Activated CD4-positive, alpha-beta T cell treated with anti-CD3 and anti-CD28 coated beads, Interleukin-2, amount 50 U/mL, for 24 hours (primary cell): ENCODE data around the gene PSMC3.
A peak's percentile ranks its signal among the peaks of the same experiment; 100 is the strongest.

Experiments used
- DNase-seq, 2 donors: peaks; one replicate each; pipeline ENCODE4 v3.0.0-alpha.2; 2020; ENCODE audit warnings: low read depth in 1 of 2, low spot score in 1 of 2

Gene PSMC3

GRCh38 chr11:47376525-47377371, 49.5 kb downstream of the PSMC3 start:
- DNase-seq, result no peak

GRCh38 chr11:47376107-47376524, 50.1 kb downstream of the PSMC3 start:
- no peak for DNase-seq

GRCh38 chr11:47375546-47376085, 50.6 kb downstream of the PSMC3 start:
- no peak for DNase-seq

GRCh38 chr11:47375020-47375419, 51.2 kb downstream of the PSMC3 start:
- no peak for DNase-seq

GRCh38 chr11:47374720-47375019, 51.6 kb downstream of the PSMC3 start:
- DNase-seq, result no peak

- peak; percentile 71 to 80 for DNase-seq
Observed at GRCh38 chr11:47373876-47374719, 52.1 kb downstream of the PSMC3 start.

- no peak for DNase-seq
Observed at GRCh38 chr11:47372422-47372821, 53.8 kb downstream of the PSMC3 start.

GRCh38 chr11:47369676-47370075, 56.6 kb downstream of the PSMC3 start:
- peak in 1 of 2 donors; percentile 11 for DNase-seq
